MM.1S (cell line): ENCODE results near the gene DDX27.

Experiments used
- CTCF ChIP-seq: fragments of 300-600 bp; sonication (generic); IDR thresholded peaks from 2 replicates; pipeline ENCODE4 v1.5.1; 2016; ENCODE audit warnings: antibody characterized with exemption, low read length, mixed read lengths
- EZH2 ChIP-seq: fragments of 300-600 bp; sonication (generic); optimal IDR thresholded peaks from 2 replicates; pipeline ENCODE3; 2017; ENCODE audit warnings: low read depth, mild to moderate bottlenecking, antibody characterized with exemption, low read length, mixed read lengths

- no peak for TF ChIP-seq CTCF
- no peak for TF ChIP-seq EZH2
These were observed 60.7 kb downstream of the DDX27 start for GRCh38 chr20:49279677-49280462.
